ENCODE results near the gene CPSF3.
"Not testable (repeated sequence)": the region's sequence is repeated elsewhere in the genome, so short reads cannot be mapped to it uniquely, and the experiment has no call there.

GRCh38 chr2:9513946-9514345, 90.5 kb downstream of the CPSF3 start:
- TF ChIP-seq KLF15 (CRISPR knock-in tag; IDR thresholded peaks at IDR 0.05; ENCODE audit: borderline replicate concordance); NFE2 (CRISPR knock-in tag; IDR thresholded peaks at IDR 0.05); ZNF772 (CRISPR knock-in tag; IDR thresholded peaks at IDR 0.05); FOXK1 (CRISPR knock-in tag; IDR thresholded peaks at IDR 0.05; ENCODE audit: borderline replicate concordance, low read depth): not testable (repeated sequence)
